ENCODE measurements around the gene SIT1.

- TF ChIP-seq POLR2AphosphoS5 (IDR thresholded peaks at IDR 0.05) (no peak), CTCF (IDR thresholded peaks at IDR 0.05) (no peak)
These were observed 32.6 kb upstream of the SIT1 start for GRCh38 chr9:35683323-35683722.

Data from prostate gland (tissue), 2 donors.